ENCODE results near the gene AKIP1.
"Not testable (repeated sequence)": the region's sequence is repeated elsewhere in the genome, so short reads cannot be mapped to it uniquely, and the experiment has no call there.

GRCh38 chr11:8881585-8881984, 29.4 kb upstream of the AKIP1 start:
- TF ChIP-seq, protein P1, sequence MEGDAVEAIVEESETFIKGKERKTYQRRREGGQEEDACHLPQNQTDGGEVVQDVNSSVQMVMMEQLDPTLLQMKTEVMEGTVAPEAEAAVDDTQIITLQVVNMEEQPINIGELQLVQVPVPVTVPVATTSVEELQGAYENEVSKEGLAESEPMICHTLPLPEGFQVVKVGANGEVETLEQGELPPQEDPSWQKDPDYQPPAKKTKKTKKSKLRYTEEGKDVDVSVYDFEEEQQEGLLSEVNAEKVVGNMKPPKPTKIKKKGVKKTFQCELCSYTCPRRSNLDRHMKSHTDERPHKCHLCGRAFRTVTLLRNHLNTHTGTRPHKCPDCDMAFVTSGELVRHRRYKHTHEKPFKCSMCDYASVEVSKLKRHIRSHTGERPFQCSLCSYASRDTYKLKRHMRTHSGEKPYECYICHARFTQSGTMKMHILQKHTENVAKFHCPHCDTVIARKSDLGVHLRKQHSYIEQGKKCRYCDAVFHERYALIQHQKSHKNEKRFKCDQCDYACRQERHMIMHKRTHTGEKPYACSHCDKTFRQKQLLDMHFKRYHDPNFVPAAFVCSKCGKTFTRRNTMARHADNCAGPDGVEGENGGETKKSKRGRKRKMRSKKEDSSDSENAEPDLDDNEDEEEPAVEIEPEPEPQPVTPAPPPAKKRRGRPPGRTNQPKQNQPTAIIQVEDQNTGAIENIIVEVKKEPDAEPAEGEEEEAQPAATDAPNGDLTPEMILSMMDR (IDR thresholded peaks at IDR 0.05 in 2 of 3, conservative IDR thresholded peaks at IDR 0.05 in 1 of 3; ENCODE audit: control insufficient read depth in 2 of 3, extremely low read depth in 1 of 3, insufficient read depth in 1 of 3, low read depth in 3 of 3, low read length in 3 of 3): not testable (repeated sequence)
- TF ChIP-seq RFX5 (IDR thresholded peaks at IDR 0.05; ENCODE audit: low read depth, low read length); E2F4 (IDR thresholded peaks at IDR 0.05; ENCODE audit: low read depth, low read length); HDAC6 (IDR thresholded peaks at IDR 0.05; ENCODE audit: unreplicated experiment); BCL11A (IDR thresholded peaks at IDR 0.05; ENCODE audit: low read depth, low read length); SMARCA5 (IDR thresholded peaks at IDR 0.05); POLR2AphosphoS5 (IDR thresholded peaks at IDR 0.05; ENCODE audit: low read length); MEF2A (IDR thresholded peaks at IDR 0.05; ENCODE audit: insufficient read depth, low read depth, low read length); TAF1 (IDR thresholded peaks at IDR 0.05; ENCODE audit: borderline replicate concordance, low read depth, low read length); ATF3 (IDR thresholded peaks at IDR 0.05; ENCODE audit: borderline replicate concordance, extremely low read depth, low read depth, low read length); EZH2 (IDR thresholded peaks at IDR 0.05; ENCODE audit: borderline replicate concordance, control insufficient read depth, low read depth, low read length); REST (IDR thresholded peaks at IDR 0.05; ENCODE audit: low read depth, low read length); SIN3A (IDR thresholded peaks at IDR 0.05; ENCODE audit: low read depth, low read length): not testable (repeated sequence)
- TF ChIP-seq, protein P2, sequence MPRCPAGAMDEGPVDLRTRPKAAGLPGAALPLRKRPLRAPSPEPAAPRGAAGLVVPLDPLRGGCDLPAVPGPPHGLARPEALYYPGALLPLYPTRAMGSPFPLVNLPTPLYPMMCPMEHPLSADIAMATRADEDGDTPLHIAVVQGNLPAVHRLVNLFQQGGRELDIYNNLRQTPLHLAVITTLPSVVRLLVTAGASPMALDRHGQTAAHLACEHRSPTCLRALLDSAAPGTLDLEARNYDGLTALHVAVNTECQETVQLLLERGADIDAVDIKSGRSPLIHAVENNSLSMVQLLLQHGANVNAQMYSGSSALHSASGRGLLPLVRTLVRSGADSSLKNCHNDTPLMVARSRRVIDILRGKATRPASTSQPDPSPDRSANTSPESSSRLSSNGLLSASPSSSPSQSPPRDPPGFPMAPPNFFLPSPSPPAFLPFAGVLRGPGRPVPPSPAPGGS (IDR thresholded peaks at IDR 0.05; ENCODE audit: borderline replicate concordance, insufficient read depth, low read depth, low read length, poor library complexity, severe bottlenecking): not testable (repeated sequence)
